PC-9 (cell line): ENCODE measurements around the gene ERI2. TPM values are rescaled to one million over a fixed set of nuclear protein-coding genes. Genes with fewer than 3 reads are reported as not detected.

ENCODE experiments used
- BruUV-seq: library from RNA; stranded (reverse); fragments of 400-500 nt; replicated peaks from 2 replicates; lab custom pipeline; 2021; lab: Mats Ljungman, UMichigan
- CTCF ChIA-PET: fragments of 300-600 bp; sonication (Branson Sonifier 250); formaldehyde crosslinking; loops from one replicate; lab custom pipeline; 2022; ENCODE audit warnings: antibody characterized with exemption; lab: Charles Lee
- POLR2A ChIA-PET: fragments of 300-600 bp; sonication (Branson Sonifier 250); formaldehyde crosslinking; loops from one replicate; lab custom pipeline; 2022; ENCODE audit warnings: antibody characterized with exemption; ENCODE audit not compliant: unreplicated experiment; lab: Charles Lee
- DNase-seq, 2 experiments: peaks; one replicate each; pipeline versions ENCODE4 v3.0.0 to v3.0.0-alpha.2; 2015 to 2022; ENCODE audit warnings: mixed read lengths in 1 of 2
- H2AFZ ChIP-seq: fragments of 200-600 bp; sonication (generic); 2 replicates; pipeline ENCODE4 v1.8.1; 2017; ENCODE audit warnings: antibody characterized with exemption
- H3F3A ChIP-seq: fragments of 200-600 bp; sonication (generic); 2 replicates; pipeline ENCODE4 v1.8.1; 2017; ENCODE audit warnings: antibody characterized with exemption, mild to moderate bottlenecking, low read depth; ENCODE audit not compliant: insufficient read depth
- H3K27ac ChIP-seq: fragments of 200-600 bp; sonication (generic); 2 replicates; pipeline ENCODE4 v1.6.1; 2016; ENCODE audit warnings: mixed run types
- H3K27me3 ChIP-seq: fragments of 200-600 bp; sonication (generic); 2 replicates; pipeline ENCODE4 v1.6.1; 2016; ENCODE audit warnings: low read depth, mixed run types; ENCODE audit not compliant: insufficient read depth
- H3K36me3 ChIP-seq: fragments of 200-600 bp; sonication (generic); 2 replicates; pipeline ENCODE4 v1.6.1; 2016; ENCODE audit warnings: low read depth, mixed run types
- H3K4me1 ChIP-seq: fragments of 200-600 bp; sonication (generic); replicated peaks from 2 replicates; pipeline ENCODE4 v1.6.1; 2016; ENCODE audit warnings: mixed run types; ENCODE audit not compliant: insufficient read depth
- H3K4me2 ChIP-seq: fragments of 200-600 bp; sonication (generic); 2 replicates; pipeline ENCODE4 v1.6.1; 2017; ENCODE audit warnings: mixed run types
- H3K4me3 ChIP-seq: fragments of 200-600 bp; sonication (generic); 2 replicates; pipeline ENCODE4 v1.6.1; 2016; ENCODE audit warnings: mixed run types
- H3K79me2 ChIP-seq: fragments of 200-600 bp; sonication (generic); 2 replicates; pipeline ENCODE4 v1.6.1; 2017; ENCODE audit warnings: low read depth, mixed run types
- H3K9me2 ChIP-seq: fragments of 200-600 bp; sonication (generic); 2 replicates; pipeline ENCODE4 v1.8.1; 2017; ENCODE audit warnings: mild to moderate bottlenecking; ENCODE audit not compliant: insufficient read depth
- H3K9me3 ChIP-seq: fragments of 200-600 bp; sonication (generic); 2 replicates; pipeline ENCODE4 v1.8.1; 2016; ENCODE audit warnings: low read depth; ENCODE audit not compliant: insufficient read depth
- H4K20me1 ChIP-seq: fragments of 200-600 bp; sonication (generic); 2 replicates; pipeline ENCODE4 v1.8.1; 2017; ENCODE audit not compliant: insufficient read depth
- CTCF ChIP-seq: fragments of 200-600 bp; sonication (generic); conservative IDR thresholded peaks from 2 replicates; pipeline ENCODE4 v1.6.1; 2017; ENCODE audit warnings: mixed run types, antibody characterized with exemption, mild to moderate bottlenecking, moderate library complexity
- EZH2 ChIP-seq: fragments of 200-600 bp; sonication (generic); IDR thresholded peaks from 2 replicates; pipeline ENCODE4 v1.8.0; 2017; ENCODE audit warnings: antibody characterized with exemption, low read depth
- intact Hi-C: fragments of 100-400 bp; cut with micrococcal nuclease; formaldehyde crosslinking; loops from one replicate; pipeline ENCODE4 v1.10.0; 2022; ENCODE audit not compliant: unreplicated experiment
- total RNA-seq: library from RNA; stranded (reverse); gene quantifications from 2 replicates; pipeline ENCODE4 v1.2.3, GENCODE V29; 2021

Gene ERI2
- total RNA-seq, 1 experiment from 2014 or later = 29.5 TPM

GRCh38 chr16:20844054-20844453, 37.8 kb upstream of the ERI2 start:
- H3K4me1 ChIP-seq = no peaks in the 10 kb centered on the region
- no peaks in the 10 kb centered on the region for H4K20me1 ChIP-seq
- no peaks in the 10 kb centered on the region for H3K36me3 ChIP-seq
- H3K27me3 ChIP-seq = no peaks in the 10 kb centered on the region
- ChIA-PET POLR2A (no interaction called here), CTCF (no interaction called here)
- H3K4me2 ChIP-seq = no peak overlapping the region
- no peak overlapping the region for H3K27ac ChIP-seq
- no peaks in the 10 kb centered on the region for H3K9me3 ChIP-seq
- intact Hi-C loops = no loop called here
- H3K79me2 ChIP-seq = no peaks in the 10 kb centered on the region
- H3F3A ChIP-seq = no peaks in the 10 kb centered on the region
- BruUV-seq = no TSS peak
- TF ChIP-seq CTCF (no peak), EZH2 (no peak)
- no peak overlapping the region for H2AFZ ChIP-seq
- no peak for DNase-seq
- no peaks in the 10 kb centered on the region for H3K9me2 ChIP-seq
- H3K4me3 ChIP-seq = no peak overlapping the region

- Histone ChIP-seq H3K36me3 (no peaks in the 10 kb centered on the region), H3K79me2 (no peaks in the 10 kb centered on the region), H3K9me2 (no peaks in the 10 kb centered on the region), H3K4me3 (no peak overlapping the region), H3K9me3 (no peaks in the 10 kb centered on the region), H4K20me1 (no peaks in the 10 kb centered on the region), H3K27ac (no peak overlapping the region), H3K27me3 (no peaks in the 10 kb centered on the region), H3K4me2 (no peak overlapping the region), H3K4me1 (no peaks in the 10 kb centered on the region), H3F3A (no peaks in the 10 kb centered on the region), H2AFZ (no peak overlapping the region)
- TF ChIP-seq EZH2 (no peak), CTCF (no peak)
- CTCF ChIA-PET = no interaction called here
- no TSS peak for BruUV-seq
- DNase-seq = no peak
- POLR2A ChIA-PET = no interaction called here
- intact Hi-C loops = no loop called here
These were observed 33.2 kb upstream of the ERI2 start for GRCh38 chr16:20839504-20839903.

GRCh38 chr16:20838240-20838639, 32.0 kb upstream of the ERI2 start:
- Histone ChIP-seq H3K4me3 (no peak overlapping the region), H3K27me3 (no peaks in the 10 kb centered on the region), H3K9me3 (no peaks in the 10 kb centered on the region), H3K9me2 (no peaks in the 10 kb centered on the region), H3K4me1 (no peaks in the 10 kb centered on the region), H4K20me1 (no peaks in the 10 kb centered on the region), H3K4me2 (no peak overlapping the region), H3K36me3 (no peaks in the 10 kb centered on the region), H3F3A (no peaks in the 10 kb centered on the region), H3K79me2 (no peaks in the 10 kb centered on the region), H3K27ac (no peak overlapping the region), H2AFZ (no peak overlapping the region)
- intact Hi-C loops = no loop called here
- CTCF ChIA-PET = no interaction called here
- no TSS peak for BruUV-seq
- POLR2A ChIA-PET = no interaction called here
- TF ChIP-seq EZH2 (no peak), CTCF (no peak)
- DNase-seq = no peak
